HG03354 (cell line): ENCODE measurements around the gene NDEL1.

ENCODE experiments used
- ATAC-seq: cut with Tn5 transposase; IDR thresholded peaks from one replicate; pipeline ENCODE4 v1.9.1; 2021; ENCODE audit warnings: mild to moderate bottlenecking; ENCODE audit not compliant: unreplicated experiment, poor library complexity, severe bottlenecking

NDEL1 gene

GRCh38 chr17:8494506-8495111 is 58.9 kb downstream of the NDEL1 start:
- ATAC-seq = no peak

GRCh38 chr17:8496081-8496480 is 60.4 kb downstream of the NDEL1 start:
- ATAC-seq = no peak

- no peak for ATAC-seq
Observed at GRCh38 chr17:8499171-8499570, 63.5 kb downstream of the NDEL1 start.

GRCh38 chr17:8499614-8500013 is 63.9 kb downstream of the NDEL1 start:
- ATAC-seq = no peak

- ATAC-seq = no peak
Observed at GRCh38 chr17:8500609-8501008, 64.9 kb downstream of the NDEL1 start.

- no peak for ATAC-seq
Observed at GRCh38 chr17:8502126-8502525, 66.4 kb downstream of the NDEL1 start.

- no peak for ATAC-seq
Observed at GRCh38 chr17:8503368-8503767, 67.7 kb downstream of the NDEL1 start.

- no peak for ATAC-seq
Observed at GRCh38 chr17:8503807-8504206, 68.1 kb downstream of the NDEL1 start.

- ATAC-seq = no peak
Observed at GRCh38 chr17:8504460-8505207, 69.0 kb downstream of the NDEL1 start.

GRCh38 chr17:8506145-8506544 is 70.5 kb downstream of the NDEL1 start:
- no peak for ATAC-seq

GRCh38 chr17:8514801-8515200 is 79.1 kb downstream of the NDEL1 start:
- ATAC-seq = no peak
